EL (cell line): ENCODE measurements around the gene TEAD3.
"Not testable (repeated sequence)": the region's sequence is repeated elsewhere in the genome, so short reads cannot be mapped to it uniquely, and the experiment has no call there.

Experiments
- DNase-seq: peaks from one replicate; pipeline ENCODE4 v3.0.0-alpha.2; 2016

Gene TEAD3

GRCh38 chr6:35496841-35497570 is at the start of gene TEAD3:
TSS of gene TEAD3 (minus strand) at chr6:35497079.
- DNase-seq, result peak; percentile 86

- peak; percentile 54 for DNase-seq
These were observed 48.0 kb upstream of the TEAD3 start for GRCh38 chr6:35544769-35545361.

- DNase-seq, result no peak
These were observed 46.7 kb upstream of the TEAD3 start for GRCh38 chr6:35543459-35544193.

- DNase-seq, result no peak
These were observed 45.0 kb upstream of the TEAD3 start for GRCh38 chr6:35541836-35542235.

- no peak for DNase-seq
These were observed 42.3 kb upstream of the TEAD3 start for GRCh38 chr6:35539223-35539622.

GRCh38 chr6:35535847-35536246 is 39.0 kb upstream of the TEAD3 start:
- not testable (repeated sequence) for DNase-seq

- no peak for DNase-seq
These were observed 37.7 kb upstream of the TEAD3 start for GRCh38 chr6:35534407-35535170.

GRCh38 chr6:35533981-35534380 is 37.1 kb upstream of the TEAD3 start:
- DNase-seq, result no peak

GRCh38 chr6:35532126-35532525 is 35.2 kb upstream of the TEAD3 start:
- DNase-seq, result no peak

- no peak for DNase-seq
These were observed 27.6 kb upstream of the TEAD3 start for GRCh38 chr6:35524380-35525020.

- peak; percentile 69 for DNase-seq
These were observed 26.1 kb upstream of the TEAD3 start for GRCh38 chr6:35522660-35523658.

- no peak for DNase-seq
These were observed 25.3 kb upstream of the TEAD3 start for GRCh38 chr6:35522151-35522550.

GRCh38 chr6:35521235-35521634 is 24.4 kb upstream of the TEAD3 start:
- no peak for DNase-seq

GRCh38 chr6:35519313-35520015 is 22.6 kb upstream of the TEAD3 start:
- no peak for DNase-seq

GRCh38 chr6:35518566-35519312 is 21.9 kb upstream of the TEAD3 start:
- no peak for DNase-seq

- DNase-seq, result not testable (repeated sequence)
These were observed 21.1 kb upstream of the TEAD3 start for GRCh38 chr6:35517978-35518377.

GRCh38 chr6:35516712-35517111 is 19.8 kb upstream of the TEAD3 start:
- no peak for DNase-seq

- DNase-seq, result not testable (repeated sequence)
These were observed 19.1 kb upstream of the TEAD3 start for GRCh38 chr6:35515939-35516338.

GRCh38 chr6:35514587-35514986 is 17.7 kb upstream of the TEAD3 start:
- no peak for DNase-seq

- DNase-seq, result no peak
These were observed 15.9 kb upstream of the TEAD3 start, which contains the start of gene TULP1 for GRCh38 chr6:35512740-35513139. TSS of gene TULP1 (minus strand) at chr6:35512896. CDS start at chr6:35512858, 38 bp downstream.
